ENCODE data around the gene SCG5.

Gene SCG5

DNA sequence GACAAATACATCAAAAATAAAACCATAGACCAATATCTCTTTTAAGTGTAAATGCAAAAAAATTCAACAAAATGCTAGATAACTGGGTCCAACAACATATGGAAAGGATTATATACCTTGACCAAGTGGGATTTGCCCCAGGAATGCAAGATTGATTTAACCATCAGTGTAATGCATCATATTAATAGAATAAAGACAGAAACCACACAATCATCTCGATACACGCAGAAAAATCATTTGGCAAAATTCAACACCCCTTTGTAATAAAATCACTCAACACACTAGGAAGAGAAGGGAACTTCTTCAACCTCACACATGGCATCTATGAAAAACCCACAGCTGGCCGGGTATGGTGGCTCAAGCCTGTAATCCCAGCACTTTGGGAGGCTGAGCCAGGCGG, 95.8 kb downstream of the SCG5 start:
- TF ChIP-seq, protein P1, sequence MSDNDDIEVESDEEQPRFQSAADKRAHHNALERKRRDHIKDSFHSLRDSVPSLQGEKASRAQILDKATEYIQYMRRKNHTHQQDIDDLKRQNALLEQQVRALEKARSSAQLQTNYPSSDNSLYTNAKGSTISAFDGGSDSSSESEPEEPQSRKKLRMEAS (IDR thresholded peaks at IDR 0.05) = no peak
- TF ChIP-seq TAF1 (IDR thresholded peaks at IDR 0.05; ENCODE audit: low read depth) (no peak), RAD21 (IDR thresholded peaks at IDR 0.05; ENCODE audit: low read depth) (no peak), TEAD4 (IDR thresholded peaks at IDR 0.05) (no peak), YY1 (IDR thresholded peaks at IDR 0.05; ENCODE audit: low read depth) (no peak), EGR1 (IDR thresholded peaks at IDR 0.05) (no peak), EP300 (IDR thresholded peaks at IDR 0.05; ENCODE audit: borderline replicate concordance) (no peak), ZBTB7A (IDR thresholded peaks at IDR 0.05; ENCODE audit: low read depth) (no peak), NFIC (IDR thresholded peaks at IDR 0.05) (no peak)
- TF ChIP-seq, protein P2, sequence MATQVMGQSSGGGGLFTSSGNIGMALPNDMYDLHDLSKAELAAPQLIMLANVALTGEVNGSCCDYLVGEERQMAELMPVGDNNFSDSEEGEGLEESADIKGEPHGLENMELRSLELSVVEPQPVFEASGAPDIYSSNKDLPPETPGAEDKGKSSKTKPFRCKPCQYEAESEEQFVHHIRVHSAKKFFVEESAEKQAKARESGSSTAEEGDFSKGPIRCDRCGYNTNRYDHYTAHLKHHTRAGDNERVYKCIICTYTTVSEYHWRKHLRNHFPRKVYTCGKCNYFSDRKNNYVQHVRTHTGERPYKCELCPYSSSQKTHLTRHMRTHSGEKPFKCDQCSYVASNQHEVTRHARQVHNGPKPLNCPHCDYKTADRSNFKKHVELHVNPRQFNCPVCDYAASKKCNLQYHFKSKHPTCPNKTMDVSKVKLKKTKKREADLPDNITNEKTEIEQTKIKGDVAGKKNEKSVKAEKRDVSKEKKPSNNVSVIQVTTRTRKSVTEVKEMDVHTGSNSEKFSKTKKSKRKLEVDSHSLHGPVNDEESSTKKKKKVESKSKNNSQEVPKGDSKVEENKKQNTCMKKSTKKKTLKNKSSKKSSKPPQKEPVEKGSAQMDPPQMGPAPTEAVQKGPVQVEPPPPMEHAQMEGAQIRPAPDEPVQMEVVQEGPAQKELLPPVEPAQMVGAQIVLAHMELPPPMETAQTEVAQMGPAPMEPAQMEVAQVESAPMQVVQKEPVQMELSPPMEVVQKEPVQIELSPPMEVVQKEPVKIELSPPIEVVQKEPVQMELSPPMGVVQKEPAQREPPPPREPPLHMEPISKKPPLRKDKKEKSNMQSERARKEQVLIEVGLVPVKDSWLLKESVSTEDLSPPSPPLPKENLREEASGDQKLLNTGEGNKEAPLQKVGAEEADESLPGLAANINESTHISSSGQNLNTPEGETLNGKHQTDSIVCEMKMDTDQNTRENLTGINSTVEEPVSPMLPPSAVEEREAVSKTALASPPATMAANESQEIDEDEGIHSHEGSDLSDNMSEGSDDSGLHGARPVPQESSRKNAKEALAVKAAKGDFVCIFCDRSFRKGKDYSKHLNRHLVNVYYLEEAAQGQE (IDR thresholded peaks at IDR 0.05; ENCODE audit: low read depth) = no peak
- TF ChIP-seq, protein P3, sequence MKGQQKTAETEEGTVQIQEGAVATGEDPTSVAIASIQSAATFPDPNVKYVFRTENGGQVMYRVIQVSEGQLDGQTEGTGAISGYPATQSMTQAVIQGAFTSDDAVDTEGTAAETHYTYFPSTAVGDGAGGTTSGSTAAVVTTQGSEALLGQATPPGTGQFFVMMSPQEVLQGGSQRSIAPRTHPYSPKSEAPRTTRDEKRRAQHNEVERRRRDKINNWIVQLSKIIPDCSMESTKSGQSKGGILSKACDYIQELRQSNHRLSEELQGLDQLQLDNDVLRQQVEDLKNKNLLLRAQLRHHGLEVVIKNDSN (IDR thresholded peaks at IDR 0.05) = no peak

DNA sequence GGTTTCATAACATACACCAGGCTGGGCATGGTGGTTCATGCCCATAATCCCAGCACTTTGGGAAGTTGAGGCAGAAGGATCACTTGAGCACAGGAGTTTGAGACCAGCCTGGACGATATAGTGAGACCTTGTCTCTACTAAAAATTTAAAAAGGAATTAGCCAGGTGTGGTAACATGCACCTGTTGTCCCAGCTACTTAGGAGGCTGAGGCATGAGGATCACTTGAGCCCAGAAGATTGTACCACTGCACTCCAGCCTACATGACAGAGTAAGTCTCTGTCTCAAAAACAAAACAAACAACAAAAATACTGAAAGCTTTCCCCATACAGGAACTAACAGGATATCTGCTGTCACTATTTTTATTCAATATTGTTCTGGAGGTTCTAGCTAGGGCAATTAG, 97.2 kb downstream of the SCG5 start:
- TF ChIP-seq, protein P1 (IDR thresholded peaks at IDR 0.05) = no peak
- TF ChIP-seq EGR1 (IDR thresholded peaks at IDR 0.05) = no peak

DNA sequence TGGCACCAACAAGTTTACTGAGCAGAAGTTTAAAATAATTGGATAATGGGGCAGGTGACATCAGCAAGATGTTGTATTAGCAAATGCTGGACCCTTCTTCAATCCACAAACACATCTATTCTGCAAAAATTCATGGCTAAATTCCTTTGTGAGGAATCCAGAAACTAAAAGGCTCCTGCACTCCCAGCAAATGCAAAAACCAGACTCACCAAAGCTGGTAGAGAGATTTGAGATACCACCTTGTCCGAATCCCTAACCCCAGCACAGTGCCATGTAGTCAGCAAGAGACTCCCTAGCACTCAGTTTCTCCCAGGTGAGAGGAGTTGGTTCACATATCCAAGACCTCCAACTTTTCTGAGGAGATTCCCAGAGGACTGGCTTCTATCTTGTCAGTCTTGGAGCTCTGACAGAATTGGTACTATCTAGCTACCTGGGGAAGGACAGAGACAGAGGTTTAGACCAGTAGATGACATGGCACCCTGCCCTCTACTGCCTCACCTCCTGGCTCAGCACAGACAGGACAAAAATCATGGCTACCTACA, 98.1 kb downstream of the SCG5 start:
- TF ChIP-seq EGR1 (IDR thresholded peaks at IDR 0.05) = no peak
- no peak for TF ChIP-seq TAF1 (IDR thresholded peaks at IDR 0.05; ENCODE audit: low read depth)
- TF ChIP-seq ZBTB7A (IDR thresholded peaks at IDR 0.05; ENCODE audit: low read depth) = no peak
- TF ChIP-seq, protein P1 (IDR thresholded peaks at IDR 0.05) = no peak

DNA sequence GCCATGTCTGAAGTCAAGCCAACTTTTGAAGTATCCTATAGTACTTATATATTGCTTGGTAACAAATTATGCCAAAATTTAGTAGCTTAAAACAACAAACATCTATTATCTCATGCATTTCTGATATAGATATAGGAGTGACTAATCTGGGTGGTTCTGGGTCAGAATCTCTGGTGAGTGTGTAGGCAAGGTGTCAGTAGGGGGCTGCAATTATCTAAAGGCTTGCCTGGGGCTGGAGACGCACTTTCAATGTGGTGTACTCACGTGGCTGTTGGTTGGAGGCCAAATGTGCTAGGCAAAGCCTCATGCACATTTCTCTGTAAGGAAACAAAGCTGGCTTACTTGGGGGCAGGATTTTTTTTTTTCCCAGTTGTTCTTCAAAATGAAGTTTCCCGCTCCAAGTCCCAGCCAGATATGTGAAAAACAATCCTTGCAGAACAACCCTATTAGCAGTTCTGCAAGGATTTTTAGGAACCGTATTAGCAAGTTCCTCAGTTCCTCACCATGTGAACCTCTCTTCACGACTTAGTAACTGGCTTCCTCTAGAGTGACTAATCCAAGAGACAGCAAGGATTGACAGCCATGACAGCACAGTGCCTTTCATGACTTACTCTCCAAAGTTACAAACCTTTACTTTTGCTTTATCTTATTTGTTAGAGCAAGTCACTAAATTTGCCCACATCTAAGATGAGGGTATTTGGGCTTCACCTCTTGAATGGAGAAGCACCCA, 102.1 kb downstream of the SCG5 start:
- no peak for TF ChIP-seq TCF12 (IDR thresholded peaks at IDR 0.05; ENCODE audit: low read depth)
- no peak for TF ChIP-seq CREB1 (IDR thresholded peaks at IDR 0.05; ENCODE audit: low read depth)
- no peak for TF ChIP-seq YY1 (IDR thresholded peaks at IDR 0.05; ENCODE audit: low read depth)
- no peak for TF ChIP-seq CEBPB (IDR thresholded peaks at IDR 0.05)
- TF ChIP-seq TEAD4 (IDR thresholded peaks at IDR 0.05) = no peak
- TF ChIP-seq, protein P3 (IDR thresholded peaks at IDR 0.05) = no peak
- TF ChIP-seq, protein P1 (IDR thresholded peaks at IDR 0.05) = no peak
- TF ChIP-seq TAF1 (IDR thresholded peaks at IDR 0.05; ENCODE audit: low read depth) = no peak

DNA sequence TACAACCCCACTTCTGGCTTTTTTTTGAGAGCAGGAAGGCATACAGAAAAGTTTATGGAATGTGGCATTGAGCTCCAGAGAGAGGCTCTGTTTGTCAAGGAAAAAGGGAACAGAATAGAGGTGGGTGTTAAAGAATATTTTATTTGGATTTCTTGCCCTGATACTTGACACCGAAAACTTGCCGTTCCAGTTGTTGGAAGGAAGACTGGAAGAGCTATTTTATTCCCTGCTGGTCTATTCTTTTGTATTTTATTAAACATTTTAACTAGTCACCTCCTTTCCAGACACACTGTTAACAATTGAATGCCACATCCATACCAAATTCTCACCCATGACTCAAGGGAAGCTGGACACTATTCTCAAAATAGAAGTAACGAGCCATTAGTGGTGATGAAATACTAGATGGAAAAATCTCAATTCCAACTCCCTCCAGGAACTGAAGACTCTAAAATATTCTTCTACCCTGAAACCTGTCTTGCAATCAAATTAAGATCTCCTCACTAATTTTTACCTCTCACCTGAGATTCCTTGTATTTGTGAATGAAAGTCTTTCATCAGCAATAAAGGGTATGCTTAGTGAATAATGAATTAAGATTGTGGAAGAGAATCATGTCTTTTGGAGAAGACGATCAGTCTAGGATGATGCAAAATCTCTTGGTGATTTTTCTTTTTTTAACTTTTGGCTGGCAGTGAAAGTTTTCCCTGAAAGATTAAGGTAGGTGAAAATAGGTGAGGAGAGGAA, 104.8 kb downstream of the SCG5 start:
- no peak for TF ChIP-seq RAD21 (IDR thresholded peaks at IDR 0.05; ENCODE audit: low read depth)
- no peak for TF ChIP-seq CREB1 (IDR thresholded peaks at IDR 0.05; ENCODE audit: low read depth)
- no peak for TF ChIP-seq ZBTB7A (IDR thresholded peaks at IDR 0.05; ENCODE audit: low read depth)
- peak; percentile 54; the same call in 1 of the 2 replicates for TF ChIP-seq TEAD4 (IDR thresholded peaks at IDR 0.05)
- no peak for TF ChIP-seq TAF1 (IDR thresholded peaks at IDR 0.05; ENCODE audit: low read depth)
- TF ChIP-seq TCF12 (IDR thresholded peaks at IDR 0.05; ENCODE audit: low read depth) = peak; percentile 18; the same call in 1 of the 2 replicates
- peak; percentile 57; the same call in 1 of the 2 replicates for TF ChIP-seq FOXM1 (IDR thresholded peaks at IDR 0.05; ENCODE audit: borderline replicate concordance, low read depth)
- peak; percentile 60; the same call in 1 of the 2 replicates for TF ChIP-seq EP300 (IDR thresholded peaks at IDR 0.05; ENCODE audit: borderline replicate concordance)
- TF ChIP-seq EGR1 (IDR thresholded peaks at IDR 0.05) = no peak
- no peak for TF ChIP-seq CEBPB (IDR thresholded peaks at IDR 0.05)
- TF ChIP-seq, protein P3 (IDR thresholded peaks at IDR 0.05) = no peak
- no peak for TF ChIP-seq NFIC (IDR thresholded peaks at IDR 0.05)
